Thymus (tissue), 11 donors: ENCODE measurements around the gene FARS2. TPM values are rescaled to one million over a fixed set of nuclear protein-coding genes. Genes with fewer than 3 reads are reported as not detected.

Experiments
- DNase-seq, 9 donors: peaks; one replicate each; pipeline ENCODE4 v3.0.0-alpha.2; 2013; ENCODE audit warnings: low spot score in 9 of 9, low read depth in 6 of 9, missing footprints in 1 of 9
- H3K27ac ChIP-seq, 2 donors: one replicate each; pipeline ENCODE4 v1.5.1; 2013; ENCODE audit warnings: control low read depth in 1 of 2, low read depth in 1 of 2, low read length in 1 of 2, mild to moderate bottlenecking in 1 of 2, moderate library complexity in 1 of 2
- H3K27me3 ChIP-seq, 2 donors: one replicate each; pipeline ENCODE4 v1.5.1; 2013; ENCODE audit warnings: low read length in 1 of 2; ENCODE audit not compliant: control insufficient read depth in 2 of 2, insufficient read depth in 1 of 2
- H3K36me3 ChIP-seq, 2 donors: one replicate each; pipeline ENCODE4 v1.5.1; 2013; ENCODE audit warnings: low read length in 1 of 2, mild to moderate bottlenecking in 1 of 2, moderate library complexity in 1 of 2; ENCODE audit not compliant: control insufficient read depth in 2 of 2, insufficient read depth in 2 of 2
- H3K4me1 ChIP-seq, 2 donors: one replicate each; pipeline ENCODE4 v1.5.1; 2013; ENCODE audit warnings: low read length in 2 of 2; ENCODE audit not compliant: control insufficient read depth in 2 of 2, insufficient read depth in 2 of 2
- H3K4me3 ChIP-seq, 2 donors: one replicate each; pipeline ENCODE4 v1.5.1; 2013; ENCODE audit warnings: low read length in 2 of 2, control low read depth in 1 of 2, mild to moderate bottlenecking in 1 of 2
- H3K9me3 ChIP-seq, 2 donors: one replicate each; pipeline ENCODE4 v1.5.1; 2013; ENCODE audit warnings: low read length in 1 of 2, mild to moderate bottlenecking in 1 of 2; ENCODE audit not compliant: control insufficient read depth in 2 of 2, insufficient read depth in 1 of 2
- WGBS: extraction: QIAGEN DNeasy Blood & Tissue Kit; methylation state at CpG from one replicate; pipeline ENCODE4 v1.1.7; 2013; 5-methylcytosine and 5-hydroxymethylcytosine counted together
- polyA plus RNA-seq: library from polyadenylated mRNA; stranded (reverse); fragments of 200-250 nt; gene quantifications from one replicate; pipeline ENCODE4 v1.2.3, GENCODE V29; 2013
- total RNA-seq: library from RNA; stranded (reverse); fragments of 120-200 nt; gene quantifications from one replicate; pipeline ENCODE4 v1.2.4, GENCODE V29; 2013
- donor health status: healthy.

FARS2 gene
- total and polyA plus RNA-seq, 2 donors = 10.5 to 23.2 TPM

- H3K27ac ChIP-seq = no peak overlapping the region
- 98% methylated on average over 7 of the region's 7 CpGs for WGBS
Measured at GRCh38 chr6:5597413-5597812, 336.1 kb downstream of the FARS2 start.

GRCh38 chr6:5598123-5598522 is 336.8 kb downstream of the FARS2 start:
- no peaks in the 10 kb centered on the region for H3K27me3 ChIP-seq
- no peak for DNase-seq
- no peak overlapping the region for H3K4me3 ChIP-seq
- 97% methylated on average over 3 of the region's 3 CpGs for WGBS
- H3K9me3 ChIP-seq = no peaks in the 10 kb centered on the region
- H3K4me1 ChIP-seq = no peaks in the 10 kb centered on the region
- H3K36me3 ChIP-seq = no peaks in the 10 kb centered on the region
- no peak overlapping the region for H3K27ac ChIP-seq

More at GRCh38 chr6:5597413-5597812, 336.1 kb downstream of the FARS2 start:
- H3K36me3 ChIP-seq = no peaks in the 10 kb centered on the region
- H3K9me3 ChIP-seq = no peaks in the 10 kb centered on the region
- H3K4me3 ChIP-seq = no peak overlapping the region
- H3K4me1 ChIP-seq = no peaks in the 10 kb centered on the region
- no peak for DNase-seq
- no peaks in the 10 kb centered on the region for H3K27me3 ChIP-seq

- no peaks in the 10 kb centered on the region for H3K9me3 ChIP-seq
- WGBS = 98% methylated on average over 8 of the region's 8 CpGs
- no peaks in the 10 kb centered on the region for H3K36me3 ChIP-seq
- no peak overlapping the region for H3K27ac ChIP-seq
- H3K4me1 ChIP-seq = peaks cover 0 to 4% of the 10 kb centered on the region in 2 donors
- DNase-seq = no peak
- no peak overlapping the region for H3K4me3 ChIP-seq
- H3K27me3 ChIP-seq = no peaks in the 10 kb centered on the region
Measured at GRCh38 chr6:5599127-5599526, 337.8 kb downstream of the FARS2 start.

- Histone ChIP-seq H3K27me3 (no peaks in the 10 kb centered on the region), H3K4me3 (no peak overlapping the region), H3K4me1 (peaks cover 0 to 17% of the 10 kb centered on the region in 2 donors), H3K9me3 (no peaks in the 10 kb centered on the region), H3K27ac (no peak overlapping the region), H3K36me3 (no peaks in the 10 kb centered on the region)
- DNase-seq = no peak
- WGBS = 96% methylated on average over 5 of the region's 5 CpGs
Measured at GRCh38 chr6:5605937-5606336, 344.6 kb downstream of the FARS2 start.

- peaks cover 0 to 17% of the 10 kb centered on the region in 2 donors for H3K4me1 ChIP-seq
- H3K27me3 ChIP-seq = no peaks in the 10 kb centered on the region
- no peaks in the 10 kb centered on the region for H3K36me3 ChIP-seq
- WGBS = 99% methylated on average over 4 of the region's 4 CpGs
- no peak for DNase-seq
- H3K27ac ChIP-seq = no peak overlapping the region
- H3K4me3 ChIP-seq = no peak overlapping the region
- no peaks in the 10 kb centered on the region for H3K9me3 ChIP-seq
Measured at GRCh38 chr6:5606546-5606945, 345.2 kb downstream of the FARS2 start.

GRCh38 chr6:5610640-5611039 is 349.3 kb downstream of the FARS2 start:
- DNase-seq = no peak
- peaks cover 0 to 5% of the 10 kb centered on the region in 2 donors for H3K4me1 ChIP-seq
- peaks cover 0 to 2% of the 10 kb centered on the region in 2 donors for H3K36me3 ChIP-seq
- WGBS = 98% methylated on average over 8 of the region's 8 CpGs
- no peaks in the 10 kb centered on the region for H3K9me3 ChIP-seq
- H3K27ac ChIP-seq = no peak overlapping the region
- no peak overlapping the region for H3K4me3 ChIP-seq
- H3K27me3 ChIP-seq = no peaks in the 10 kb centered on the region

GRCh38 chr6:5617179-5617578 is 355.9 kb downstream of the FARS2 start:
- H3K4me3 ChIP-seq = no peak overlapping the region
- H3K27me3 ChIP-seq = no peaks in the 10 kb centered on the region
- WGBS = 92% methylated on average over 1 of the region's 1 CpG
- H3K9me3 ChIP-seq = no peaks in the 10 kb centered on the region
- H3K4me1 ChIP-seq = peaks cover 3 to 14% of the 10 kb centered on the region in 2 donors
- H3K27ac ChIP-seq = no peak overlapping the region
- H3K36me3 ChIP-seq = peaks cover 0 to 2% of the 10 kb centered on the region in 2 donors
- DNase-seq = no peak

- H3K27me3 ChIP-seq = no peaks in the 10 kb centered on the region
- peak overlapping the region in 1 of 2 donors; percentile 53 for H3K27ac ChIP-seq
- no peaks in the 10 kb centered on the region for H3K36me3 ChIP-seq
- H3K9me3 ChIP-seq = no peaks in the 10 kb centered on the region
- H3K4me1 ChIP-seq = peaks cover 3 to 10% of the 10 kb centered on the region in 2 donors
- no peak overlapping the region for H3K4me3 ChIP-seq
- 9% methylated on average over 3 of the region's 3 CpGs for WGBS
- DNase-seq = peak in 7 of 9 donors; percentile 26 to 81 (median 49)
Measured at GRCh38 chr6:5619249-5619648, 357.9 kb downstream of the FARS2 start.

- Histone ChIP-seq H3K36me3 (no peaks in the 10 kb centered on the region), H3K9me3 (no peaks in the 10 kb centered on the region), H3K4me1 (peaks cover 3 to 27% of the 10 kb centered on the region in 2 donors), H3K4me3 (no peak overlapping the region), H3K27ac (no peak overlapping the region), H3K27me3 (no peaks in the 10 kb centered on the region)
- 93% methylated on average over 10 of the region's 10 CpGs for WGBS
- no peak for DNase-seq
Measured at GRCh38 chr6:5622276-5623005, 361.1 kb downstream of the FARS2 start.
